Mucosa of descending colon (tissue), 3 donors: ENCODE results near the gene C1QL4. TPM values are rescaled to one million over a fixed set of nuclear protein-coding genes. Genes with fewer than 3 reads are reported as not detected.

Source experiments
- ATAC-seq: fragments of 200-7000 bp; cut with Tn5 transposase; one replicate; pipeline ENCODE4 v1.9.1; 2020; ENCODE audit warnings: mild to moderate bottlenecking, moderate library complexity
- DNase-seq, 3 donors: peaks; one replicate each; pipeline ENCODE4 v3.0.0-alpha.2; 2020
- H3K36me3 ChIP-seq: fragments of 200-600 bp; one replicate; pipeline ENCODE4 v1.8.0; 2021; ENCODE audit warnings: low read depth, mild to moderate bottlenecking
- H3K4me1 ChIP-seq: fragments of 200-600 bp; one replicate; pipeline ENCODE4 v1.8.0; 2021; ENCODE audit warnings: low read depth, mild to moderate bottlenecking
- H3K4me3 ChIP-seq: fragments of 200-600 bp; one replicate; pipeline ENCODE4 v1.8.0; 2021; ENCODE audit warnings: mild to moderate bottlenecking
- H3K9me3 ChIP-seq: fragments of 200-600 bp; one replicate; pipeline ENCODE4 v1.8.0; 2021; ENCODE audit warnings: mild to moderate bottlenecking
- intact Hi-C, 2 donors: fragments of 100-400 bp; cut with DNase I in 1 of 2; cut with micrococcal nuclease in 1 of 2; formaldehyde crosslinking; loops; one replicate each; pipeline versions ENCODE4 v1.11.0 to v1.11.1; 2022; cut with DNase I, micrococcal nuclease
- total RNA-seq, 3 donors: library from RNA; stranded (reverse); fragmentation: NEBNext Ultra II Directional in 2 of 3; extraction: Animal tissue kit (Norgen Biotek cat#: 25700) in 2 of 3; gene quantifications; one replicate each; pipeline versions ENCODE4 v1.2.1 to v1.2.4, GENCODE V29; 2021 to 2023
- TF ChIP-seq, protein P1 (sequence below): fragments of 200-600 bp; IDR thresholded peaks from one replicate; pipeline ENCODE4 v1.8.0; 2022; ENCODE audit warnings: antibody characterized with exemption, mild to moderate bottlenecking
- donor health status: DM: no; HTN: no; CAD: no; lungs with moderate emphysema.
- donor health status: DM: no; HTN: no; CAD: no.
- donor health status: DM: no; HTN: yes; CAD: no.

Gene C1QL4
- total RNA-seq, 3 donors from 2014 or later = not detected

DNA sequence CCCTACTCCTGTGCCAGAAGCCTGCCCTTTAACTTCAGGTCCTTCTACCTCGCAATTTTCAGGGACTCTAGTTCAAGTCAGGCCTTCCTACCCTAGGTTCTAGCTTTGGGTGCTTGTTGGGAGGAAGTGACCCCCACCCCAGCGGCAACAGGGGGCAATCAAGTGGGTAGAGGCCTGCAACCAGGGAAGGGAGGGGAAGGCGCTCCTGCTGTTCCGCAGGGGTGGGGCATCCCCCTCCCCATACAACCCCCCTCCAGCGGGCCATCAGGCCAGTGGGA lies 42.2 kb downstream of the C1QL4 start:
- TF ChIP-seq, protein P1, sequence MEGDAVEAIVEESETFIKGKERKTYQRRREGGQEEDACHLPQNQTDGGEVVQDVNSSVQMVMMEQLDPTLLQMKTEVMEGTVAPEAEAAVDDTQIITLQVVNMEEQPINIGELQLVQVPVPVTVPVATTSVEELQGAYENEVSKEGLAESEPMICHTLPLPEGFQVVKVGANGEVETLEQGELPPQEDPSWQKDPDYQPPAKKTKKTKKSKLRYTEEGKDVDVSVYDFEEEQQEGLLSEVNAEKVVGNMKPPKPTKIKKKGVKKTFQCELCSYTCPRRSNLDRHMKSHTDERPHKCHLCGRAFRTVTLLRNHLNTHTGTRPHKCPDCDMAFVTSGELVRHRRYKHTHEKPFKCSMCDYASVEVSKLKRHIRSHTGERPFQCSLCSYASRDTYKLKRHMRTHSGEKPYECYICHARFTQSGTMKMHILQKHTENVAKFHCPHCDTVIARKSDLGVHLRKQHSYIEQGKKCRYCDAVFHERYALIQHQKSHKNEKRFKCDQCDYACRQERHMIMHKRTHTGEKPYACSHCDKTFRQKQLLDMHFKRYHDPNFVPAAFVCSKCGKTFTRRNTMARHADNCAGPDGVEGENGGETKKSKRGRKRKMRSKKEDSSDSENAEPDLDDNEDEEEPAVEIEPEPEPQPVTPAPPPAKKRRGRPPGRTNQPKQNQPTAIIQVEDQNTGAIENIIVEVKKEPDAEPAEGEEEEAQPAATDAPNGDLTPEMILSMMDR = no peak

DNA sequence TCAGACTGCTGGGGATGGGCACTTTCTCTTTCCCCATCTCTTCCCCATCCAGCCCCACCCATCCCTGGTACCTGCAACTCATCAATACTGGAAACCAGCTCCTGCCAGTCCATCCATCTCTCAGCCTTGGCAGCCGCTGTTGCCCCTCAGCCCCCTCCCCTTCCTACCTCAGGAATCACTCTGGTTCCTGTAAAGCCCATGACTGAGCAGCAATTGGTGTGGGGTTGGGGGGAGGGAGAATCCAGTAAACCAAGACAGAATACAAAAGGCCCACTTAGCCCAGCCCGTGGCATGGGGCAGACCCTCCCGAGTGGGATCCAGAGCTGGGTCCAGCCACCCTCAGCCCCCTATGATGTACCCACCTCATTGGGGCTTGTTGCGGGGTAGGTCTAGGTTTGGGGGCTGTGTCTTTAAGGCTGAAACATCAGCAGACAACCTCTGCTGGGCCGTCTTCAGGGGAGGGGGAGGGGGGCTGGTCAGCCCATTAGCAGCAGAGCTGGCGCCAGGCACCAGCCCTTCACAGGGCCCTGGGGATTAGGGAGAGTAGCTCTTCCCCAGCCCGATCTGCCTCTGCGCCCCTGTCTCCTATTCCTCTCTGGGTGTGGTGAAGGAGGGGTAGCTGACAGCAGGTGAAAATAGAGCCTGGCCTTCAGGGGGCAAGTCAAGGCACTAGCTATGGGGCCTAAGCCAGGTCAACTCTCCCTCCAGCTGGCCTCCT lies 42.7 kb downstream of the C1QL4 start:
- intact Hi-C loops = no loop called here

More for the DNA sequence above, 42.2 kb downstream of the C1QL4 start:
- Histone ChIP-seq H3K9me3 (no peaks in the 10 kb centered on the region), H3K4me1 (peaks cover 19% of the 10 kb centered on the region), H3K4me3 (no peak overlapping the region), H3K36me3 (no peaks in the 10 kb centered on the region)
- intact Hi-C loops = no loop called here
- ATAC-seq (no peak), DNase-seq (no peak)

DNA sequence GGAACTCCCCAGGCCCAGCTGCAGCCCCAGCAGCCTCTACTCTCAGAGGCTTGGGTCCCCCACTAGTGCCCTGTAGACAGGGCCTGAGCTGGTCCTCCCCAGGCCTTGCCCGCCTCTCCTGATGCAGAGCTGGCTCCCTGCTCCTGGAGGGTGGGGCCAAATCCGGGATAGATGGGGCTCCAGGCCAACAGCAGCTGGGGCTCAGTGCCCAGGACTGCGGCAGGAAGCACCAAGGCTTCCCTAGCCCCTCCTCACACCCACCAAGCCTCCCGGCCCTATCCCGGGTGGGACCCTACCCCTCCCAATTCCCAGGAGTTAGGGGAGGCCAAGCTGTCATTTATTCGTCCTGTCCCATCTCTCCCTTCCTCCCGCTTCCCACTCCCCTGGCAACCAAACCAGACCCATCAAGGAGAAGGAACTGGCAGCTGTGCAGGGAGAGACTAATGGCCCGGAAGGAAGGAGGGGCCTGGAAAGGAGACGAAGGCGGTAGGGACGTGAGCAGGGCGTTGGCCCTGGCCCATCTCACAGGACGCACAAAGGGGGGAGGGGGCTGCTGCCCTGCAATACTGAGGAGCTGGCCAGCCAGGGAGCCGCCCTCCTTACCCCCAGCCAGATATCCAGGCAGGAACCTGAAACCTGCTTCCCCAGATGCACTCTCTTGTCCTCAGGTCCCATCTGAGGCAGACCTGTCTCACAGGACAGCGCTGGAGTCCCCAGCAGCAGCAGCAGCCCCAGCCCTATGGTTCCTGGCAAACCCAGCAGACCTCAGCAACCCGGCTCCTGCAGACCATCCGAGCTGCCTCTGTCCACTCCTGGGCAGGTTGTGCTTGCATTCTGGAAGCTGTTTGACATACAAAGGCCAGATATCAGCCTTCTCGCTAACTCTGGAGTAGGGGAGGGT lies 43.7 kb downstream of the C1QL4 start:
- peak; percentile 11 for ATAC-seq
- Histone ChIP-seq H3K9me3 (no peaks in the 10 kb centered on the region), H3K4me1 (peaks cover 19% of the 10 kb centered on the region), H3K4me3 (no peak overlapping the region), H3K36me3 (no peaks in the 10 kb centered on the region)
- TF ChIP-seq, protein P1 = no peak
- peak in 1 of 3 donors; percentile 24 for DNase-seq
- intact Hi-C loops = no loop called here

More for the DNA sequence above, 42.7 kb downstream of the C1QL4 start:
- Histone ChIP-seq H3K4me1 (peaks cover 19% of the 10 kb centered on the region), H3K9me3 (no peaks in the 10 kb centered on the region), H3K36me3 (no peaks in the 10 kb centered on the region), H3K4me3 (no peak overlapping the region)
- DNase-seq (no peak), ATAC-seq (no peak)
- TF ChIP-seq, protein P1 = no peak

DNA sequence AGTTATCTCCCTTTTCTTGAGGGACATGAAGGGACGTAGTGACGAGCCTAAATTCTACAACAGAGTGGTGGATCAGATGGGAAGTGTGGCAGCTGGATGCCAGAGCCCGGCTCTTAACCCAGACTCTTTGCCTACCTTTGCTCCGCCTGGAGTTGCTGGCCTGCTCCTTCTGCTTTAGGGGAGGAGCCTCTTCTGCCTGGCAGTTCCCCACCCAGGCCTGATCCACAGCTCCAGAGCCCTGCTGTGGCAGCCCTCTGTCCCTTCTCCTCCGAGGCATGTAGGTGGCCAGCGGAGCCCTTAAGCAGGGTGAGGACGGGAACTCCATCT lies 44.3 kb downstream of the C1QL4 start:
- H3K36me3 ChIP-seq = no peaks in the 10 kb centered on the region
- intact Hi-C loops = no loop called here
- H3K4me1 ChIP-seq = peaks cover 19% of the 10 kb centered on the region
- TF ChIP-seq, protein P1 = no peak
- ATAC-seq (no peak), DNase-seq (no peak)
- H3K4me3 ChIP-seq = no peak overlapping the region
- H3K9me3 ChIP-seq = no peaks in the 10 kb centered on the region

DNA sequence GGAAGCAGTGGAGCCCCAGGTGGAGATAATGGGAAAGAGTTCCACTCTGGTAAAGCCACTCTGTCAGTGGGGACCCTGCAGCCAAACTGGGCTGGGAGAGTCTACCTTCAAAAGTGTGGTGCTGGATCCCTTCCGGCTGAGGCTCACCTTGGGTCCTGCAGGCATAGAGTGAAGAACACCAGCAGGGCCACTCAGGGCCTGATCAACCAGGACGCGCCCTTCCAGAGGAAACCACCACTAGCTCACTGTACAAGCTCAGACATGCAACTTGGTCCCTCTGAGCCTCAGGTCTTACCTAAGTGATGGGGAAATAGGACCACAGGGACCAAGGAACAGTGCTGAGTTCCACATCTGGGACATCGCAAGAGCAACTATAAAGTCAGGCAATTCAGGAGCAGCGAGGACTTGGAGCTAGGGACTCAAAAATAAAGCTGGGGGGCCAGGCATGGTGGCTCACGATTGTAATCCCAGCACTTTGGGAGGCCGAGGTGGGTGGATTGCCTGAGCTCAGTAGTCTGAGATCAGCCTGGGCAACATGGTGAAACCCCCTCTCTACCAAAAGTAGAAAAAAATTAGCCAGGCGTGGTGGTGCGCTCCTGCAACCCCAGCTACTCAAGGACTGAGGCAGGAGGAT lies 47.9 kb downstream of the C1QL4 start:
- ATAC-seq (no peak), DNase-seq (no peak)
- Histone ChIP-seq H3K4me1 (no peaks in the 10 kb centered on the region), H3K9me3 (no peaks in the 10 kb centered on the region), H3K36me3 (no peaks in the 10 kb centered on the region), H3K4me3 (no peak overlapping the region)
- intact Hi-C loops = loop anchor here (10.0 kb wide), 2 partner anchors 46 to 56 kb away; partner anchors contain the start of genes C1QL4 (in 1 of the 2) and DNAJC22 (in 1 of the 2)
- TF ChIP-seq, protein P1 = no peak
